Measurements from ENCODE around the gene ANKIB1.
"Not testable (repeated sequence)": the region's sequence is repeated elsewhere in the genome, so short reads cannot be mapped to it uniquely, and the experiment has no call there.

Gene ANKIB1

GRCh38 chr7:92250603-92251002 is 4.8 kb downstream of the ANKIB1 start:
- no peaks in the 10 kb centered on the region for H3K36me3 ChIP-seq (replicated peaks)
- peaks cover 13% of the 10 kb centered on the region for H3K4me1 ChIP-seq
- H3K4me3 ChIP-seq = no peak overlapping the region
- no peak for DNase-seq (ENCODE audit: low spot score in 2 of 2)
- H3K9me3 ChIP-seq = no peaks in the 10 kb centered on the region
- H3K27me3 ChIP-seq (ENCODE audit: low read depth) = no peaks in the 10 kb centered on the region
- in situ Hi-C loops (cut with MboI; ENCODE audit: low sequenced_read_pairs) = no loop called here

- no peaks in the 10 kb centered on the region for H3K36me3 ChIP-seq (replicated peaks)
- H3K4me3 ChIP-seq = no peak overlapping the region
- in situ Hi-C loops (cut with MboI; ENCODE audit: low sequenced_read_pairs) = no loop called here
- H3K27me3 ChIP-seq (ENCODE audit: low read depth) = no peaks in the 10 kb centered on the region
- peaks cover 13% of the 10 kb centered on the region for H3K4me1 ChIP-seq
- no peak for DNase-seq (ENCODE audit: low spot score in 2 of 2)
- no peaks in the 10 kb centered on the region for H3K9me3 ChIP-seq
These were observed 5.4 kb downstream of the ANKIB1 start for GRCh38 chr7:92251181-92251580.

GRCh38 chr7:92253251-92253650 is 7.5 kb downstream of the ANKIB1 start:
- Histone ChIP-seq H3K27me3 (ENCODE audit: low read depth) (no peaks in the 10 kb centered on the region), H3K4me1 (peaks cover 2% of the 10 kb centered on the region; the same call in 1 of the 2 replicates), H3K9me3 (no peaks in the 10 kb centered on the region), H3K4me3 (no peak overlapping the region), H3K36me3 (replicated peaks) (no peaks in the 10 kb centered on the region)
- DNase-seq (ENCODE audit: low spot score in 2 of 2) = no peak
- in situ Hi-C loops (cut with MboI; ENCODE audit: low sequenced_read_pairs) = no loop called here

- H3K9me3 ChIP-seq; H3K4me3 ChIP-seq; DNase-seq (ENCODE audit: low spot score in 2 of 2); H3K36me3 ChIP-seq (replicated peaks); H3K4me1 ChIP-seq; H3K27me3 ChIP-seq (ENCODE audit: low read depth); in situ Hi-C loops (cut with MboI; ENCODE audit: low sequenced_read_pairs): not testable (repeated sequence)
These were observed 9.0 kb downstream of the ANKIB1 start for GRCh38 chr7:92254800-92255199.

- H3K4me1 ChIP-seq = no peaks in the 10 kb centered on the region
- H3K9me3 ChIP-seq = no peaks in the 10 kb centered on the region
- H3K4me3 ChIP-seq = no peak overlapping the region
- no peaks in the 10 kb centered on the region for H3K36me3 ChIP-seq (replicated peaks)
- DNase-seq (ENCODE audit: low spot score in 2 of 2) = no peak
- no peaks in the 10 kb centered on the region for H3K27me3 ChIP-seq (ENCODE audit: low read depth)
- in situ Hi-C loops (cut with MboI; ENCODE audit: low sequenced_read_pairs) = no loop called here
These were observed 9.5 kb downstream of the ANKIB1 start for GRCh38 chr7:92255308-92255707.

GRCh38 chr7:92259062-92259461 is 13.3 kb downstream of the ANKIB1 start:
- in situ Hi-C loops (cut with MboI; ENCODE audit: low sequenced_read_pairs) = no loop called here
- no peaks in the 10 kb centered on the region for H3K4me1 ChIP-seq

GRCh38 chr7:92259610-92260247 is 14.0 kb downstream of the ANKIB1 start:
- in situ Hi-C loops (cut with MboI; ENCODE audit: low sequenced_read_pairs) = no loop called here
- no peaks in the 10 kb centered on the region for H3K9me3 ChIP-seq
- no peaks in the 10 kb centered on the region for H3K4me1 ChIP-seq
- no peak for DNase-seq (ENCODE audit: low spot score in 2 of 2)
- H3K36me3 ChIP-seq (replicated peaks) = no peaks in the 10 kb centered on the region
- H3K27me3 ChIP-seq (ENCODE audit: low read depth) = no peaks in the 10 kb centered on the region
- H3K4me3 ChIP-seq = no peak overlapping the region

More at GRCh38 chr7:92259062-92259461, 13.3 kb downstream of the ANKIB1 start:
- Histone ChIP-seq H3K9me3 (no peaks in the 10 kb centered on the region), H3K27me3 (ENCODE audit: low read depth) (no peaks in the 10 kb centered on the region), H3K36me3 (replicated peaks) (no peaks in the 10 kb centered on the region), H3K4me3 (no peak overlapping the region)
- no peak for DNase-seq (ENCODE audit: low spot score in 2 of 2)

- Histone ChIP-seq H3K27me3 (ENCODE audit: low read depth) (no peaks in the 10 kb centered on the region), H3K4me3 (no peak overlapping the region), H3K9me3 (no peaks in the 10 kb centered on the region), H3K36me3 (replicated peaks) (no peaks in the 10 kb centered on the region), H3K4me1 (no peaks in the 10 kb centered on the region)
- DNase-seq (ENCODE audit: low spot score in 2 of 2) = no peak
- in situ Hi-C loops (cut with MboI; ENCODE audit: low sequenced_read_pairs) = no loop called here
These were observed 14.5 kb downstream of the ANKIB1 start for GRCh38 chr7:92260248-92260781.

- Histone ChIP-seq H3K9me3 (no peaks in the 10 kb centered on the region), H3K27me3 (ENCODE audit: low read depth) (no peaks in the 10 kb centered on the region), H3K4me1 (no peaks in the 10 kb centered on the region), H3K4me3 (no peak overlapping the region), H3K36me3 (replicated peaks) (no peaks in the 10 kb centered on the region)
- no peak for DNase-seq (ENCODE audit: low spot score in 2 of 2)
- in situ Hi-C loops (cut with MboI; ENCODE audit: low sequenced_read_pairs) = no loop called here
These were observed 20.9 kb downstream of the ANKIB1 start for GRCh38 chr7:92266415-92267241.

- DNase-seq (ENCODE audit: low spot score in 2 of 2) = no peak
- in situ Hi-C loops (cut with MboI; ENCODE audit: low sequenced_read_pairs) = no loop called here
- Histone ChIP-seq H3K4me3 (no peak overlapping the region), H3K36me3 (replicated peaks) (no peaks in the 10 kb centered on the region), H3K9me3 (no peaks in the 10 kb centered on the region), H3K4me1 (no peaks in the 10 kb centered on the region), H3K27me3 (ENCODE audit: low read depth) (no peaks in the 10 kb centered on the region)
These were observed 23.1 kb downstream of the ANKIB1 start for GRCh38 chr7:92268921-92269320.

GRCh38 chr7:92275327-92275726 is 29.6 kb downstream of the ANKIB1 start:
- Histone ChIP-seq H3K36me3 (replicated peaks) (no peaks in the 10 kb centered on the region), H3K4me1 (no peaks in the 10 kb centered on the region), H3K27me3 (ENCODE audit: low read depth) (no peaks in the 10 kb centered on the region), H3K9me3 (no peaks in the 10 kb centered on the region), H3K4me3 (no peak overlapping the region)
- no peak for DNase-seq (ENCODE audit: low spot score in 2 of 2)
- in situ Hi-C loops (cut with MboI; ENCODE audit: low sequenced_read_pairs) = no loop called here

- DNase-seq (ENCODE audit: low spot score in 2 of 2) = no peak
- no peaks in the 10 kb centered on the region for H3K4me1 ChIP-seq
- no peaks in the 10 kb centered on the region for H3K36me3 ChIP-seq (replicated peaks)
- no peak overlapping the region for H3K4me3 ChIP-seq
- in situ Hi-C loops (cut with MboI; ENCODE audit: low sequenced_read_pairs) = no loop called here
- H3K9me3 ChIP-seq = no peaks in the 10 kb centered on the region
- no peaks in the 10 kb centered on the region for H3K27me3 ChIP-seq (ENCODE audit: low read depth)
These were observed 30.7 kb downstream of the ANKIB1 start for GRCh38 chr7:92276460-92276864.

GRCh38 chr7:92279396-92280031 is 33.7 kb downstream of the ANKIB1 start:
- no peak for DNase-seq (ENCODE audit: low spot score in 2 of 2)
- Histone ChIP-seq H3K4me1 (no peaks in the 10 kb centered on the region), H3K4me3 (no peak overlapping the region), H3K36me3 (replicated peaks) (no peaks in the 10 kb centered on the region), H3K9me3 (no peaks in the 10 kb centered on the region), H3K27me3 (ENCODE audit: low read depth) (no peaks in the 10 kb centered on the region)
- in situ Hi-C loops (cut with MboI; ENCODE audit: low sequenced_read_pairs) = no loop called here

GRCh38 chr7:92281031-92281430 is 35.3 kb downstream of the ANKIB1 start:
- in situ Hi-C loops (cut with MboI; ENCODE audit: low sequenced_read_pairs) = no loop called here
- H3K9me3 ChIP-seq = no peaks in the 10 kb centered on the region
- no peak for DNase-seq (ENCODE audit: low spot score in 2 of 2)
- H3K4me3 ChIP-seq = no peak overlapping the region
- no peaks in the 10 kb centered on the region for H3K36me3 ChIP-seq (replicated peaks)
- H3K27me3 ChIP-seq (ENCODE audit: low read depth) = no peaks in the 10 kb centered on the region
- no peaks in the 10 kb centered on the region for H3K4me1 ChIP-seq
